Neural cell (in vitro differentiated cells): ENCODE results near the gene ACTN4.

Experiments
- CTCF ChIP-seq: fragments of 450-650 bp; IDR thresholded peaks from 2 replicates; pipeline ENCODE4 v1.5.1; 2014; ENCODE audit warnings: antibody characterized with exemption, mild to moderate bottlenecking, moderate library complexity; ENCODE audit not compliant: poor library complexity, severe bottlenecking
- POLR2AphosphoS5 ChIP-seq: IDR thresholded peaks from 2 replicates; pipeline ENCODE4 v1.6.1; 2012

- TF ChIP-seq POLR2AphosphoS5 (no peak), CTCF (no peak)
These were observed 48.6 kb downstream of the ACTN4 start for GRCh38 chr19:38695832-38696728.
